ENCODE measurements around the gene EBLN1.
"Not testable (repeated sequence)": the region's sequence is repeated elsewhere in the genome, so short reads cannot be mapped to it uniquely, and the experiment has no call there.

EBLN1 gene

DNA sequence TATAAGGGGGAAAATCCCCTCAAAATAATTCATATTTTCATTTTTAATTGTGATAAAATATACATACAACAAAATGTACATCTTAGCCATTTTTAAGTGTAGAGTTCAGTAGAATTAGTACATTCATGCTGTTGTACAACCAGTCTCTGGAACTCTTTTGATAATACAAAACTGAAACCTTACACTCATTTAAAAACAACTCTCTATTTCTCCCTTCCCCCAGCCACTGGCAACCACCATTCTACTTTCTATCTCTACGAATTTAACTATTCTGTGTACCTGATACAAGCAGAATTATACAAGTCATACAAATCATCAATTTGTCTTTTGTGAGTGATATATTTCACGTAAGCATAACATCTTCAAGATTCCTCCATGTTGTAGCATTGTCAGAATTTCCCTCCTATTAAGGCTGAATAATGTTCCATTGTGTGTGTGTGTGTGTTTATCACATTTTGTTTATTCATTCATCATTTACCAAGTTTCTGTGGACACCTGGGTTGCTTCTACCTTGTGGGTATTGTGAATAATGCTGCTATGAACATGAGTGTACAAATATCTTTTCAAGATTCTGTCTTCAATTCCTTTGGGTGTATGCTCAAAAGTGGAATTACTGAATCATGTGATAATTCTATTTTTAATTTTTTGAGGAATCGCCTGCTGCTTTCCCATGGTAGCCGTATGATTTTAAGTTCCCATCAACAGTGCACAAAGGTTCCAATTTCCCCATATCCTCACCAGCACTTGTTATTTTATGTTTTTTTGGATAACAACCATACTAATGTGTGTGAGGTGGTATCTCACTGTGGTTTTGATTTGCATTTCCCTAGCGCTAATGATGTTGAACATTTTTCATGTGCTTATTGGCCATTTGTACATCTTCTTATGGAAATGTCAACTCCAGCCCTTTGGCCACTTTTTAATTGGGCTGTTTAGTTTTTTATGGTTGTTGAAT, 4.7 kb upstream of the EBLN1 start:
- Histone ChIP-seq H3K36me3 (ENCODE audit: control insufficient read depth, insufficient read depth, low read length) (no peaks in the 10 kb centered on the region), H3K4me3 (replicated peaks; ENCODE audit: low read depth, low read length) (no peak overlapping the region), H3K27me3 (replicated peaks; ENCODE audit: control insufficient read depth, insufficient read depth, low read length) (no peaks in the 10 kb centered on the region)
- no peak for DNase-seq (ENCODE audit: extremely low read depth, insufficient read length)
- TF ChIP-seq, protein P1, sequence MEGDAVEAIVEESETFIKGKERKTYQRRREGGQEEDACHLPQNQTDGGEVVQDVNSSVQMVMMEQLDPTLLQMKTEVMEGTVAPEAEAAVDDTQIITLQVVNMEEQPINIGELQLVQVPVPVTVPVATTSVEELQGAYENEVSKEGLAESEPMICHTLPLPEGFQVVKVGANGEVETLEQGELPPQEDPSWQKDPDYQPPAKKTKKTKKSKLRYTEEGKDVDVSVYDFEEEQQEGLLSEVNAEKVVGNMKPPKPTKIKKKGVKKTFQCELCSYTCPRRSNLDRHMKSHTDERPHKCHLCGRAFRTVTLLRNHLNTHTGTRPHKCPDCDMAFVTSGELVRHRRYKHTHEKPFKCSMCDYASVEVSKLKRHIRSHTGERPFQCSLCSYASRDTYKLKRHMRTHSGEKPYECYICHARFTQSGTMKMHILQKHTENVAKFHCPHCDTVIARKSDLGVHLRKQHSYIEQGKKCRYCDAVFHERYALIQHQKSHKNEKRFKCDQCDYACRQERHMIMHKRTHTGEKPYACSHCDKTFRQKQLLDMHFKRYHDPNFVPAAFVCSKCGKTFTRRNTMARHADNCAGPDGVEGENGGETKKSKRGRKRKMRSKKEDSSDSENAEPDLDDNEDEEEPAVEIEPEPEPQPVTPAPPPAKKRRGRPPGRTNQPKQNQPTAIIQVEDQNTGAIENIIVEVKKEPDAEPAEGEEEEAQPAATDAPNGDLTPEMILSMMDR (IDR thresholded peaks at IDR 0.05; ENCODE audit: insufficient read depth, low read length, poor library complexity, severe bottlenecking) = no peak

DNA sequence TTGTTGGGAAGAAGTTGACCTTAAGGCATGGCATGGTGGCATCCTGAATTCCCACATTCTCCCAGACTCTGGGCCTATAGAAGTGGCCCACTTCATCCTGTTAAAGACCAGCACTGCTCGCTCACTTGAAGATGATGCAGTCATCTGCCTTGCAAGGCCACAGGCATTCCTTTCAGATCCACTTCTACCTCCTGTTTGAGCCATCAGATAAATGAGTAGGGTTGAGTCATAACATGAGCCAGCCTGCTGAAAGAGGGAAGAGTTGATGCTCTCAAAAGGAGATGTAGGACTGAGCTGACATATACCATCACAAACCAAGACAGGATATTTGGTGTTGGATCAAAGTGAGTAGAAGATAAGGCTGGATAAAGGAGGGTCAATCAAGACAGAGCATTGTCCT, 1.5 kb upstream of the EBLN1 start:
- TF ChIP-seq, protein P1 (IDR thresholded peaks at IDR 0.05; ENCODE audit: insufficient read depth, low read length, poor library complexity, severe bottlenecking) = no peak
- Histone ChIP-seq H3K4me3 (replicated peaks; ENCODE audit: low read depth, low read length) (no peak overlapping the region), H3K36me3 (ENCODE audit: control insufficient read depth, insufficient read depth, low read length) (no peaks in the 10 kb centered on the region), H3K27me3 (replicated peaks; ENCODE audit: control insufficient read depth, insufficient read depth, low read length) (no peaks in the 10 kb centered on the region)
- DNase-seq (ENCODE audit: extremely low read depth, insufficient read length) = no peak

DNA sequence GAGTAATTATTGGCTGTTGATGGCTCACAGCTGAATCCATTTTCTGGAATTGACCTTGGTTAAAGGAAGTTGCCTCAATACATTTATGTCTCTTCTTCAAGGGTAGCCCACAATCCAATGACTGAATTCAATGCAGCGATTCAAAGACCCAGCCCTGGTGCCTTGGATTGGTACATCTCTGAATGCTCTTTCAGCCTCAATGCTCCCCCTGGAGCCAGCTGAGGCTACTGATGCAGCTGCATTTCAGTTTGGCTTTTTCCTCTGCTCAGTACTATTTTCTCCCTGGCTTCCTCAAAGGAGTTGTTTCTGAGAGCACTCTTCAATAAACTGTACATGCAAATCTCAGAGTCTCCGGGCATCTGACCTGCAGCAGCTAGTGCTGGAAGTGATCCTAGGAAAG, 633 bp upstream of the EBLN1 start:
- H3K27me3 ChIP-seq (replicated peaks; ENCODE audit: control insufficient read depth, insufficient read depth, low read length) = no peaks in the 10 kb centered on the region
- DNase-seq (ENCODE audit: extremely low read depth, insufficient read length) = no peak
- H3K4me3 ChIP-seq (replicated peaks; ENCODE audit: low read depth, low read length) = no peak overlapping the region

DNA sequence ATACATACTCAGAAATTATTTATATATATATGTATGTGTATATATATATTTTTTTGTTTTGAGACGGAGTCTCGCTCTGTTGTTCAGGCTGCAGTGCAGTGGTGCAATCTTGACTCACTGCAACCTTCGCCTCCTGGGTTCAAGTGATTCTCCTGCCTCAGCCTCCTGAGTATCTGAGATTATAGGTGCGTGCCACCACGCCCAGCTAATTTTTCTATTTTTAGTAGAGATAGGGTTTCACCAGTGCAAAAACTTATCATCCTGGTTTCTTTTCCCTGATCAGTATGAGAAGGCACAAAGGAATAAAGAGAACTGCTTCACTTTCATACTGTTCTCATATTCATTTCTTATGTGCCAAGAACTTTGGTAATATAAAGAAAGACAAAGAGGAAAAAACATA, 731 bp downstream of the EBLN1 start:
- not testable (repeated sequence) for DNase-seq (ENCODE audit: extremely low read depth, insufficient read length)

More for the DNA sequence above, 633 bp upstream of the EBLN1 start:
- TF ChIP-seq, protein P1 (IDR thresholded peaks at IDR 0.05; ENCODE audit: insufficient read depth, low read length, poor library complexity, severe bottlenecking) = no peak
- H3K36me3 ChIP-seq (ENCODE audit: control insufficient read depth, insufficient read depth, low read length) = no peaks in the 10 kb centered on the region

DNA sequence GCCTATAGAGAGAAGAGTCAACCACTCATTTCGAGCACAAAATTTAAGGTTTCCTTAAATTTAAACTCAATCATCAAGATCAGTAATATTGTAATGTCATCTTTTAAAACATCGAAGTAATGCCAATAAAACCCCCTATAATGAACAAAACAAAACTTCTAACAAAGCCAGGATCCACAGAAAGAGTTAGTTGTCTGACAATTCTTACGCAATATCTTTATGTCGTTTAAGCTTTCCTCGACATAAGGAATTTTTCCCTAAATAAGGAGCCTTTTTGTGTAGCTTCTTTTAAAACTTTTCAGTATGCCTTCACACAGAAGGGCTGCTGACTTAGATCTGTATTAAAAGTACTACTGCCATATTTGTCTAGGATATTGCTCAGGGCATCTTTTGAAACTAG, 7.5 kb downstream of the EBLN1 start:
- Histone ChIP-seq H3K4me3 (replicated peaks; ENCODE audit: low read depth, low read length) (no peak overlapping the region), H3K27me3 (replicated peaks; ENCODE audit: control insufficient read depth, insufficient read depth, low read length) (no peaks in the 10 kb centered on the region; the same call in 1 of the 2 replicates), H3K36me3 (ENCODE audit: control insufficient read depth, insufficient read depth, low read length) (no peaks in the 10 kb centered on the region)
- TF ChIP-seq, protein P1 (IDR thresholded peaks at IDR 0.05; ENCODE audit: insufficient read depth, low read length, poor library complexity, severe bottlenecking) = no peak
- no peak for DNase-seq (ENCODE audit: extremely low read depth, insufficient read length)

More for the DNA sequence above, 731 bp downstream of the EBLN1 start:
- not testable (repeated sequence) for H3K4me3 ChIP-seq (replicated peaks; ENCODE audit: low read depth, low read length); H3K27me3 ChIP-seq (replicated peaks; ENCODE audit: control insufficient read depth, insufficient read depth, low read length); H3K36me3 ChIP-seq (ENCODE audit: control insufficient read depth, insufficient read depth, low read length)

DNA sequence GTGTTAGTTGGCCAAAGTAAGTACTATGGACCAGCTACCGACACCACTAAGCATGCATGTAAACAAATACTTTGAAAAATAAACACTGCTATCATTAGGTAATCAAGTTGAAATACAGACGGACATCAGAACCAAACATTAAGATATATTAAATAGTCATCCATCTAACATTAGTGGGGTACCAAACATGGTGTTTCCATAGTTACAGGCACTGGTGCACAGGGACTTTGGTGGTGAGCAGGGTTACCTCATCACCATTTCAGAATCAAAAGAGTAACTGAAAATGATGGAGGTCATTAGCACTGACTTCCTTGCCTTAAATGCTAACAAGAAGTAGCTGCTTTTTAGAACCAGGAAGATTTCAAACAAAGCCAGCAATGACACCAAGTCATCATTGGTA, 23.9 kb downstream of the EBLN1 start:
- TF ChIP-seq, protein P1 (IDR thresholded peaks at IDR 0.05; ENCODE audit: insufficient read depth, low read length, poor library complexity, severe bottlenecking) = no peak
- Histone ChIP-seq H3K27me3 (replicated peaks; ENCODE audit: control insufficient read depth, insufficient read depth, low read length) (no peaks in the 10 kb centered on the region), H3K4me3 (replicated peaks; ENCODE audit: low read depth, low read length) (no peak overlapping the region), H3K36me3 (ENCODE audit: control insufficient read depth, insufficient read depth, low read length) (no peaks in the 10 kb centered on the region)
- no peak for DNase-seq (ENCODE audit: extremely low read depth, insufficient read length)

All from GM06990 (cell line).